Prostate gland (tissue), 2 donors: ENCODE data around the gene ZNF850. TPM values are rescaled to one million over a fixed set of nuclear protein-coding genes. Genes with fewer than 3 reads are reported as not detected.
"Not testable (repeated sequence)": the region's sequence is repeated elsewhere in the genome, so short reads cannot be mapped to it uniquely, and the experiment has no call there.

Source experiments
- DNase-seq: peaks from one replicate; pipeline ENCODE4 v3.0.0-alpha.2; 2019; ENCODE audit warnings: low spot score
- H3K27ac ChIP-seq, 2 donors: fragments of 200-600 bp; sonication (generic); 2 replicates each; pipeline ENCODE4 v1.5.1; 2017 to 2019
- H3K27me3 ChIP-seq: fragments of 200-600 bp; sonication (generic); replicated peaks from 2 replicates; pipeline ENCODE4 v1.5.1; 2019; ENCODE audit not compliant: insufficient read depth
- H3K36me3 ChIP-seq, 2 donors: fragments of 200-600 bp; sonication (generic); 1 replicate in 1 of 2; 2 replicates in 1 of 2; pipeline versions ENCODE4 v1.5.1 to v1.8.1; 2017 to 2019
- H3K4me1 ChIP-seq: fragments of 200-600 bp; sonication (generic); replicated peaks from 2 replicates; pipeline ENCODE4 v1.5.1; 2019
- H3K4me3 ChIP-seq, 2 donors: fragments of 200-600 bp; sonication (generic); 2 replicates each; pipeline ENCODE4 v1.5.1; 2017 to 2019
- H3K9me3 ChIP-seq: fragments of 200-600 bp; sonication (generic); 2 replicates; pipeline ENCODE4 v1.5.1; 2017
- CTCF ChIP-seq, 4 experiments: fragments of 200-600 bp in 2 of 4; fragments of 450-650 bp in 2 of 4; sonication (generic) in 2 of 4; IDR thresholded peaks; 1 replicate in 3 of 4; 2 replicates in 1 of 4; pipeline ENCODE4 v1.5.1; 2016 to 2019; ENCODE audit warnings: antibody characterized with exemption in 4 of 4, mild to moderate bottlenecking in 2 of 4, moderate library complexity in 2 of 4
- POLR2A ChIP-seq: fragments of 450-650 bp; IDR thresholded peaks from one replicate; pipeline ENCODE4 v1.6.1; 2016; ENCODE audit warnings: antibody characterized with exemption, mild to moderate bottlenecking
- POLR2AphosphoS5 ChIP-seq: sonication (generic); formaldehyde crosslinking; IDR thresholded peaks from one replicate; pipeline ENCODE4 v1.6.1; 2017; ENCODE audit warnings: antibody characterized with exemption
- WGBS: methylation state at CpG from one replicate; pipeline ENCODE4 v1.1.5; 2018; 5-methylcytosine and 5-hydroxymethylcytosine counted together
- intact Hi-C: fragments of 100-400 bp; cut with DNase I; formaldehyde crosslinking; loops from one replicate; pipeline ENCODE4 v1.14.2; 2022
- total RNA-seq, 2 donors: library from RNA; depleted of rRNA; stranded (reverse); fragments of >200 nt; gene quantifications; one replicate each; pipeline ENCODE4 v1.1.0, GENCODE V29; 2016

Gene ZNF850
- total RNA-seq, 2 donors from 2014 or later = 2.4 to 10.0 TPM

DNA sequence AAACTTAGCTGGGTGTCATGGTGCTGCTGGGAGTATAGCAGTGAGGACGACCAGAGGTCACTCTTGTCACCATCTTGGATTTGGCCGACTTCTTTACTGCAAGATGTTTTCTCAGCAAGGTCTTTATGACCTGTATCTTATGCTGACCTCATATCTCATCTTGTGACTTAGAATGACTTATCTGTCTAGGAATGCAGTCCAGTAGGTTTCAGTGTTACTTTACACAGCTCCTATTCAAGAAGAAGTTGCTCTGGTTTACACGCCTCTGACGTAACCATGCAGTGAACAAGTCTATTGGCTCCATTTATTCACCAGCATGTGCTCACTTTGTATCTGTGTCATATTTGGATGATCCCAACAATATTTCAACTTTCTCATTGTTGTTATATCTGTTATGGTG is 26.7 kb downstream of the ZNF850 start:
- no peak for DNase-seq
- intact Hi-C loops = no loop called here
- 98% methylated on average over 4 of the region's 4 CpGs for WGBS
- Histone ChIP-seq H3K27me3 (no peaks in the 10 kb centered on the region), H3K9me3 (no peaks in the 10 kb centered on the region), H3K27ac (no peak overlapping the region), H3K36me3 (peaks cover 5 to 6% of the 10 kb centered on the region in 2 donors), H3K4me1 (no peaks in the 10 kb centered on the region), H3K4me3 (no peak overlapping the region)
- TF ChIP-seq CTCF (IDR thresholded peaks at IDR 0.05) (no peak), POLR2AphosphoS5 (no peak), POLR2A (no peak)

GRCh38 chr19:36736166-36736565 is 36.4 kb downstream of the ZNF850 start:
- H3K9me3 ChIP-seq, H3K36me3 ChIP-seq, H3K27me3 ChIP-seq, H3K4me1 ChIP-seq, H3K4me3 ChIP-seq, intact Hi-C loops, DNase-seq, H3K27ac ChIP-seq: not testable (repeated sequence)
- 35% methylated on average over 9 of the region's 9 CpGs for WGBS

DNA sequence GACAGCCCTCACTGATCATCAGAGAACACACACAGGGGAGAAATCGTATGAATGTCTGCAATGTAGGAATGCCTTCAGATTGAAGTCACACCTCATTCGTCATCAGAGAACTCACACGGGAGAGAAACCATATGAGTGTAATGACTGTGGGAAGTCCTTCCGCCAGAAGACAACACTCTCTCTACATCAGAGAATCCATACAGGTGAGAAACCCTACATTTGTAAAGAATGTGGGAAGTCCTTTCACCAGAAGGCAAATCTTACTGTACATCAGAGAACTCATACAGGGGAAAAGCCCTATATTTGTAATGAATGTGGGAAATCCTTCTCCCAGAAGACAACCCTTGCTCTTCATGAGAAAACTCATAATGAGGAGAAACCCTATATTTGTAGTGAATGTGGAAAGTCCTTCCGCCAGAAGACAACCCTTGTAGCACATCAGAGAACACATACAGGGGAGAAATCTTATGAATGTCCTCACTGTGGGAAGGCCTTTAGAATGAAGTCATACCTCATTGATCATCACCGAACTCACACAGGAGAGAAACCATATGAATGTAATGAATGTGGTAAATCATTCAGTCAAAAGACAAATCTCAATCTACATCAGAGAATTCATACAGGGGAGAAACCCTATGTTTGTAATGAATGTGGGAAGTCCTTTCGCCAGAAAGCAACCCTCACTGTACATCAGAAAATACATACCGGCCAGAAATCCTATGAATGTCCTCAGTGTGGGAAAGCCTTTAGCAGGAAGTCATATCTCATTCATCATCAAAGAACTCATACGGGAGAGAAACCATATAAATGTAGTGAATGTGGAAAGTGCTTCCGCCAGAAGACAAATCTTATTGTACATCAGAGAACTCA is 52.7 kb downstream of the ZNF850 start:
- Histone ChIP-seq H3K4me1 (no peaks in the 10 kb centered on the region), H3K27me3 (no peaks in the 10 kb centered on the region), H3K4me3 (no peak overlapping the region), H3K9me3 (peaks cover 9% of the 10 kb centered on the region), H3K36me3 (peaks cover 16 to 25% of the 10 kb centered on the region in 2 donors), H3K27ac (no peak overlapping the region)
- no peak for TF ChIP-seq POLR2AphosphoS5
- no peak for TF ChIP-seq POLR2A
- no peak for TF ChIP-seq CTCF (IDR thresholded peaks at IDR 0.05)
- DNase-seq = no peak
- intact Hi-C loops = no loop called here
- WGBS = 96% methylated on average over 10 of the region's 10 CpGs

- Histone ChIP-seq H3K9me3 (no peaks in the 10 kb centered on the region), H3K4me1 (no peaks in the 10 kb centered on the region), H3K27me3 (no peaks in the 10 kb centered on the region), H3K4me3 (no peak overlapping the region), H3K27ac (no peak overlapping the region), H3K36me3 (peaks cover 9 to 22% of the 10 kb centered on the region in 2 donors)
- intact Hi-C loops = no loop called here
- WGBS = 82% methylated on average over 2 of the region's 2 CpGs
- no peak for TF ChIP-seq CTCF (IDR thresholded peaks at IDR 0.05)
- TF ChIP-seq POLR2AphosphoS5 = no peak
- no peak for TF ChIP-seq POLR2A
- no peak for DNase-seq
Measured at GRCh38 chr19:36709423-36709822, 63.2 kb downstream of the ZNF850 start.

DNA sequence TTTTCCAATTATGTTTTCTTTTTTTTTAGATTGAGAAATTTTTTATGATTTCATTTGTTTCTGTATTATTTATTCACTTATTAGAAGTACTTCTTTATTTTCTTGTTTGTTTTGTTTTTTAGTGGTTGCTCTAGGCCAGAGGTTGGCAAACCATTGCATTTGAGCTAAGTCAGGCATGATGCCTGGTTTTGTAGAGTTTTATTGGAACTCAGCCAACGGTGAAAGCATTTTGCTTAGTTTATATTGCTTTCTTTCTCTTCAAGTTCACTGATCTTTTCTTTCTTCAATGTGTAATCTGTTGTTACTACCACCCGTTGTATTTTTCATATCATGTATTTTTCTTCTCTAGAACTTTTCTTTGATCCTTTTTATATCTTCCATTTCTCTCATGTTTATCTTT is 65.5 kb downstream of the ZNF850 start:
- intact Hi-C loops = no loop called here
- H3K36me3 ChIP-seq = peaks cover 0 to under 1% of the 10 kb centered on the region in 2 donors
- TF ChIP-seq POLR2A (no peak), POLR2AphosphoS5 (no peak), CTCF (IDR thresholded peaks at IDR 0.05) (no peak)
- H3K4me3 ChIP-seq = no peak overlapping the region
- H3K27ac ChIP-seq = no peak overlapping the region
- no peaks in the 10 kb centered on the region for H3K4me1 ChIP-seq
- no peaks in the 10 kb centered on the region for H3K27me3 ChIP-seq
- H3K9me3 ChIP-seq = no peaks in the 10 kb centered on the region
- WGBS = 90% methylated on average over 2 of the region's 2 CpGs
- no peak for DNase-seq
